LoVo (cell line): ENCODE results near the gene CDH8.

Source experiments
- DNase-seq: peaks from one replicate; pipeline ENCODE4 v3.0.0-alpha.2; 2016; ENCODE audit warnings: low spot score

The CDH8 gene

GRCh38 chr16:62033065-62033464, 3.2 kb downstream of the CDH8 start:
- no peak for DNase-seq

GRCh38 chr16:62029947-62030346, 6.3 kb downstream of the CDH8 start:
- DNase-seq = no peak

- no peak for DNase-seq
Measured at GRCh38 chr16:62022688-62023087, 13.6 kb downstream of the CDH8 start.

GRCh38 chr16:62021161-62021581, 15.1 kb downstream of the CDH8 start:
- DNase-seq = no peak

GRCh38 chr16:62020681-62021080, 15.6 kb downstream of the CDH8 start:
- no peak for DNase-seq

GRCh38 chr16:62019851-62020250, 16.4 kb downstream of the CDH8 start:
- no peak for DNase-seq

- no peak for DNase-seq
Measured at GRCh38 chr16:62018301-62019060, 17.8 kb downstream of the CDH8 start.

GRCh38 chr16:62014319-62014923, 21.8 kb downstream of the CDH8 start:
- no peak for DNase-seq

- no peak for DNase-seq
Measured at GRCh38 chr16:62010186-62010585, 26.1 kb downstream of the CDH8 start.

- DNase-seq = no peak
Measured at GRCh38 chr16:61998460-61998859, 37.8 kb downstream of the CDH8 start.

GRCh38 chr16:61993108-61993507, 43.1 kb downstream of the CDH8 start:
- DNase-seq = no peak

GRCh38 chr16:61987474-61988012, 48.7 kb downstream of the CDH8 start:
- no peak for DNase-seq

GRCh38 chr16:61969077-61969382, 67.2 kb downstream of the CDH8 start:
- DNase-seq = no peak

- DNase-seq = no peak
Measured at GRCh38 chr16:61968242-61969076, 67.8 kb downstream of the CDH8 start.

- DNase-seq = no peak
Measured at GRCh38 chr16:61957075-61957855, 79.0 kb downstream of the CDH8 start.

GRCh38 chr16:61952841-61953240, 83.4 kb downstream of the CDH8 start:
- no peak for DNase-seq

GRCh38 chr16:61948414-61948813, 87.8 kb downstream of the CDH8 start:
- no peak for DNase-seq

- DNase-seq = no peak
Measured at GRCh38 chr16:61946019-61946418, 90.2 kb downstream of the CDH8 start.

GRCh38 chr16:61945511-61945910, 90.7 kb downstream of the CDH8 start:
- no peak for DNase-seq

GRCh38 chr16:61944004-61944403, 92.2 kb downstream of the CDH8 start:
- no peak for DNase-seq

GRCh38 chr16:61940611-61941010, 95.6 kb downstream of the CDH8 start:
- no peak for DNase-seq

GRCh38 chr16:61937646-61938045, 98.6 kb downstream of the CDH8 start:
- no peak for DNase-seq
